A549 (cell line): Measurements from ENCODE around the gene NOD2.

Experiments used
- HOXA7 ChIP-seq: fragments of 250-450 bp; sonication (Bioruptor Pico); IDR thresholded peaks from 2 replicates; pipeline ENCODE4 v1.5.0; 2020; ENCODE audit warnings: mild to moderate bottlenecking, moderate library complexity
- PBX3 ChIP-seq: IDR thresholded peaks from 2 replicates; pipeline ENCODE4 v1.6.1; 2012
- TF ChIP-seq, protein P1 (sequence below): fragments of >200 bp; sonication (Bioruptor Twin); formaldehyde crosslinking; IDR thresholded peaks from 3 replicates; pipeline ENCODE4 v1.5.1; 2016

DNA sequence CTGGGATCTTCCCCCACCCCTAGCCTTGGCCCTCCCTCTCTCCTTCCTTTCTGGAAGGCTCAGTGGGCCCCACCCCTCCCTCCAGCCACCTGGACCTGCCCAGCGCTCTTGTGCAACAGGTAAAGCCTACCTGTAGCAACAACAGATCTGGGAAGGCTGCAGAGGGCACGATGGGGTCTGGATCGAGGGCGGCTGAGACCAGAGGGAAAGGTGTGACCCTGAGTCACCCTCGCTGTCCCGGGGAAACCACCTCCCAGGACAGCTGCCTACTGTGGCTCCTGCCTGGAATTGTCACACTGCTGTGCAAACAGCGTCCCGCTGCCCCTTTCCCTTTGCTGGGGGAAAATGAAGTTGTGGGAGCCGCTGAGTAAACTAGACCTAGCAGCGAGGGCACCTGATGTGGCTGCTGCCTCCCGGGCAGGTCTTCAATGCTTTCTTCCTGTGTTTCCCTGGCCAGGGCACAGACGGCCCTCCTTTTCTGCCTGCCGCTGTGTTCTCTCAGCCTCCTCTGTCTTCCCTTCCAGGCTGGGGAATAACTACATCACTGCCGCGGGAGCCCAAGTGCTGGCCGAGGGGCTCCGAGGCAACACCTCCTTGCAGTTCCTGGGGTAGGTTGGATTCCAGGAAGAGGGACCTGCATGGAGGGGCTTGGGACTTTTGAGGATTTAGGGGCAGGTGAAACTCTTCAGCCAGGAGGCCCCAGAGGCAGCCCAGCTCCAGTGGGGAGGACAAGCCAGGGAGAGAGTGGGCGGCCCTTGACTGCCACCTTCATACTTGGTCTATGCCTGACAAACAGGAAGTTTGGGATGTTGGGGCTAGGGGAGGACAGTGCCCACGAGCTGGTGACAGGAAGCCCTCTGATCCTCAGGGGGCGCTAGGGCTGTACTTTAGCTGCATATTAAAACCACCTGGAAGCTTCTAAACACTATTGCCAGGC is 26.3 kb downstream of the NOD2 start:
- TF ChIP-seq PBX3: no peak
- no peak for TF ChIP-seq HOXA7
- TF ChIP-seq, protein P1, sequence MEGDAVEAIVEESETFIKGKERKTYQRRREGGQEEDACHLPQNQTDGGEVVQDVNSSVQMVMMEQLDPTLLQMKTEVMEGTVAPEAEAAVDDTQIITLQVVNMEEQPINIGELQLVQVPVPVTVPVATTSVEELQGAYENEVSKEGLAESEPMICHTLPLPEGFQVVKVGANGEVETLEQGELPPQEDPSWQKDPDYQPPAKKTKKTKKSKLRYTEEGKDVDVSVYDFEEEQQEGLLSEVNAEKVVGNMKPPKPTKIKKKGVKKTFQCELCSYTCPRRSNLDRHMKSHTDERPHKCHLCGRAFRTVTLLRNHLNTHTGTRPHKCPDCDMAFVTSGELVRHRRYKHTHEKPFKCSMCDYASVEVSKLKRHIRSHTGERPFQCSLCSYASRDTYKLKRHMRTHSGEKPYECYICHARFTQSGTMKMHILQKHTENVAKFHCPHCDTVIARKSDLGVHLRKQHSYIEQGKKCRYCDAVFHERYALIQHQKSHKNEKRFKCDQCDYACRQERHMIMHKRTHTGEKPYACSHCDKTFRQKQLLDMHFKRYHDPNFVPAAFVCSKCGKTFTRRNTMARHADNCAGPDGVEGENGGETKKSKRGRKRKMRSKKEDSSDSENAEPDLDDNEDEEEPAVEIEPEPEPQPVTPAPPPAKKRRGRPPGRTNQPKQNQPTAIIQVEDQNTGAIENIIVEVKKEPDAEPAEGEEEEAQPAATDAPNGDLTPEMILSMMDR: no peak
